ENCODE results near the gene METTL16.
A peak's percentile ranks its signal among the peaks of the same experiment; 100 is the strongest.
"Not testable (repeated sequence)": the region's sequence is repeated elsewhere in the genome, so short reads cannot be mapped to it uniquely, and the experiment has no call there.

The METTL16 gene

GRCh38 chr17:2452216-2452750 is 59.4 kb downstream of the METTL16 start:
- DNase-seq (ENCODE audit: low spot score): no peak

GRCh38 chr17:2450016-2450650 is 61.6 kb downstream of the METTL16 start:
- DNase-seq (ENCODE audit: low spot score): no peak

- no peak for DNase-seq (ENCODE audit: low spot score)
Observed at GRCh38 chr17:2449486-2449885, 62.2 kb downstream of the METTL16 start.

- DNase-seq (ENCODE audit: low spot score): not testable (repeated sequence)
Observed at GRCh38 chr17:2447479-2447878, 64.2 kb downstream of the METTL16 start.

GRCh38 chr17:2445638-2446037 is 66.0 kb downstream of the METTL16 start:
- no peak for DNase-seq (ENCODE audit: low spot score)

- DNase-seq (ENCODE audit: low spot score): no peak
Observed at GRCh38 chr17:2444382-2444781, 67.3 kb downstream of the METTL16 start.

GRCh38 chr17:2442166-2442565 is 69.5 kb downstream of the METTL16 start:
- DNase-seq (ENCODE audit: low spot score): no peak

- DNase-seq (ENCODE audit: low spot score): no peak
Observed at GRCh38 chr17:2440930-2441329, 70.8 kb downstream of the METTL16 start.

GRCh38 chr17:2439997-2440396 is 71.7 kb downstream of the METTL16 start:
- DNase-seq (ENCODE audit: low spot score): not testable (repeated sequence)

GRCh38 chr17:2438823-2439222 is 72.9 kb downstream of the METTL16 start:
- DNase-seq (ENCODE audit: low spot score): no peak

GRCh38 chr17:2436316-2436905 is 75.3 kb downstream of the METTL16 start:
- DNase-seq (ENCODE audit: low spot score): no peak

GRCh38 chr17:2435862-2436261 is 75.8 kb downstream of the METTL16 start:
- no peak for DNase-seq (ENCODE audit: low spot score)

- DNase-seq (ENCODE audit: low spot score): no peak
Observed at GRCh38 chr17:2435181-2435741, 76.4 kb downstream of the METTL16 start.

- no peak for DNase-seq (ENCODE audit: low spot score)
Observed at GRCh38 chr17:2433696-2434095, 78.0 kb downstream of the METTL16 start.

- no peak for DNase-seq (ENCODE audit: low spot score)
Observed at GRCh38 chr17:2427910-2428309, 83.8 kb downstream of the METTL16 start.

- no peak for DNase-seq (ENCODE audit: low spot score)
Observed at GRCh38 chr17:2427215-2427614, 84.5 kb downstream of the METTL16 start.

- no peak for DNase-seq (ENCODE audit: low spot score)
Observed at GRCh38 chr17:2423271-2423670, 88.4 kb downstream of the METTL16 start.

- DNase-seq (ENCODE audit: low spot score): no peak
Observed at GRCh38 chr17:2421315-2422147, 90.2 kb downstream of the METTL16 start.

GRCh38 chr17:2420176-2420575 is 91.5 kb downstream of the METTL16 start:
- DNase-seq (ENCODE audit: low spot score): no peak

GRCh38 chr17:2419486-2419885 is 92.2 kb downstream of the METTL16 start:
- DNase-seq (ENCODE audit: low spot score): no peak

GRCh38 chr17:2418572-2418971 is 93.1 kb downstream of the METTL16 start:
- DNase-seq (ENCODE audit: low spot score): no peak

- DNase-seq (ENCODE audit: low spot score): peak; percentile 60
Observed at GRCh38 chr17:2416010-2416734, 95.5 kb downstream of the METTL16 start.
